ENCODE data around the gene MTMR1.
A peak's percentile ranks its signal among the peaks of the same experiment; 100 is the strongest.

The MTMR1 gene

GRCh38 chrX:150692831-150693724 is at the start of gene MTMR1:
MTMR1 (plus strand) TSS chrX:150693396; CDS start chrX:150693531, 135 bp downstream.
- H3K4me3 ChIP-seq (ENCODE audit: low read depth, low read length): peak within 1 kb of the TSS; percentile 66
- no peak for TF ChIP-seq CTCF (IDR thresholded peaks at IDR 0.05; ENCODE audit: low read depth, low read length)

GRCh38 chrX:150643958-150644357 is 49.2 kb upstream of the MTMR1 start:
- TF ChIP-seq CTCF (IDR thresholded peaks at IDR 0.05; ENCODE audit: low read depth, low read length): no peak
- H3K4me3 ChIP-seq (ENCODE audit: low read depth, low read length): no peak overlapping the region

GRCh38 chrX:150644422-150644821 is 48.8 kb upstream of the MTMR1 start:
- H3K4me3 ChIP-seq (ENCODE audit: low read depth, low read length): no peak overlapping the region
- TF ChIP-seq CTCF (IDR thresholded peaks at IDR 0.05; ENCODE audit: low read depth, low read length): no peak

- no peak overlapping the region for H3K4me3 ChIP-seq (ENCODE audit: low read depth, low read length)
- no peak for TF ChIP-seq CTCF (IDR thresholded peaks at IDR 0.05; ENCODE audit: low read depth, low read length)
These were observed 45.9 kb upstream of the MTMR1 start for GRCh38 chrX:150647331-150647730.

- TF ChIP-seq CTCF (IDR thresholded peaks at IDR 0.05; ENCODE audit: low read depth, low read length): no peak
These were observed 44.8 kb upstream of the MTMR1 start for GRCh38 chrX:150648296-150648940.

GRCh38 chrX:150649096-150649870 is 43.9 kb upstream of the MTMR1 start:
- TF ChIP-seq CTCF (IDR thresholded peaks at IDR 0.05; ENCODE audit: low read depth, low read length): no peak
- no peak overlapping the region for H3K4me3 ChIP-seq (ENCODE audit: low read depth, low read length)

More at GRCh38 chrX:150648296-150648940, 44.8 kb upstream of the MTMR1 start:
- H3K4me3 ChIP-seq (ENCODE audit: low read depth, low read length): no peak overlapping the region

Measured in WI38 (cell line).